Measurements from ENCODE around the gene ICAM3. TPM values are rescaled to one million over a fixed set of nuclear protein-coding genes. Genes with fewer than 3 reads are reported as not detected.
A peak's percentile ranks its signal among the peaks of the same experiment; 100 is the strongest.

The ICAM3 gene
- total RNA-seq, 1 donor from 2014 or later: 25.3 TPM

DNA sequence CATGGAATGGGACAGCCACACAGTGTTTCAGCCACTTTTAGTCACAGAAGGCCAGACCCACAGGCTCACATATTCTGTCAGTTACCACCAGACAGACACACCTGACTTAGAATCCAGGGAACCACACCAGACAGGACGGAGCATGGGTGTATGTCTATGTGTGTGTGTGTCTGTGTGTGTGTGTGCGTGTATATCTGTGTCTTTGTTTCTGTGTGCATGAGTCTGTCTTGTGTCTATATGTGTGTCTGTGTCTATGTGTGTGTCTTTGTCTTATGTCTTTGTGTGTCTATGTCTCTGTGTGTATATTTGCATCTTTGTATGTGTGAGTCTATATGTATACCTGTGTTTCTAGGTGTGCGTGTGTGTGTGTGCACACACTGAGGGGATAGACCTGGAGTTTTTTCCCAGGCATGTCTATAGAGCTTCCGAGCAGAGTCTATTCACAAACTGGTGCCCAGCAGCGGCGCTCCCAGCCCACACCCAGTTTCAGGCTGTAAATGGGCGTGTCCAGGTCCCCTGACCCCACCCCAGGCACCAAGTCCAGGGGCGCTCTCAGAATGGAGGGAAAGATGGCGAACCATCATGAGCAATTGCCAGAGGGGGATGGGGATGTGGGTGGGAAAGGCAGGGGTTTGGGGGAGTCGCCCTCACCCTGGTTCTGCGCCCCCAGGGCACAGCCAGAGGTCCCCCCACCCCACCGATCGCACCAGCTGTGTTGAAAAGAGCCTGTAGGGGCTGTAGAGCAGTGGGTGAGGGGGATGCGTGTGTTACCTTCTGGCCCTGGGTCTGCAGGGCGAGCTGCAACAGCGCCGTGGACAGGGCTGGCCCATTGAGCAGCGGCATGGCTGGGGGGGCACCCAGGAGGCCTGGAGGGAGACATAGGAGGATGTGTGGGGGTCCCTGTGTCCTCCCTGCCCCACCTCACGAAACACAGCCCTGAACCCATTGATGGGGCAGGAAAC, 17.3 kb downstream of the ICAM3 start:
- DNase-seq (no peak), ATAC-seq (no peak)
- intact Hi-C loops (cut with micrococcal nuclease): no loop called here

DNA sequence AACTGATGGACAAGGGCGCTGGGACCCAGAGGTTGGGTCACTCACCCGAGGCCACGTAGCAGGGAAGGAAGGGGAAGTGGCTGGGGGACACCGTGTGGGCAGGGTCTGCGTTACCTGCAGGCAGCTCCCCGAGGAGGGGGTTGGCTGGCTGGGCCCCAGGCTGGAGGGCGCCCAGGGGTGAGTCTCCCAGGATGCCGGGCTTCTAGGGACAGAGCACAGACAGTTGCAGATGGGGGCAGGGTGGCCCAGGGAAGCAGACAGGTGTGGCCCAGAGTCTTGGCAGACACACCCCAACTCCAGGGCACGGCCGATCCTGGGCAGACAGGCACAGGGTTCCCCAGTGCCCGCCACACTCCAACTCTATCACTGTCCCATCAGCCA, 18.0 kb downstream of the ICAM3 start:
- DNase-seq (no peak), ATAC-seq (no peak)
- intact Hi-C loops (cut with micrococcal nuclease): no loop called here

GRCh38 chr19:10320602-10321416, 18.6 kb downstream of the ICAM3 start:
- DNase-seq (no peak), ATAC-seq (no peak)
- intact Hi-C loops (cut with micrococcal nuclease): no loop called here

- no peak for ATAC-seq
- intact Hi-C loops (cut with micrococcal nuclease): no loop called here
- no peak for DNase-seq
Observed at GRCh38 chr19:10318807-10319682, 20.4 kb downstream of the ICAM3 start.

GRCh38 chr19:10317857-10318462, 21.5 kb downstream of the ICAM3 start:
- ATAC-seq (no peak), DNase-seq (no peak)
- intact Hi-C loops (cut with micrococcal nuclease): no loop called here

GRCh38 chr19:10317045-10317856, 22.2 kb downstream of the ICAM3 start:
- intact Hi-C loops (cut with micrococcal nuclease): no loop called here
- ATAC-seq (no peak), DNase-seq (no peak)

DNA sequence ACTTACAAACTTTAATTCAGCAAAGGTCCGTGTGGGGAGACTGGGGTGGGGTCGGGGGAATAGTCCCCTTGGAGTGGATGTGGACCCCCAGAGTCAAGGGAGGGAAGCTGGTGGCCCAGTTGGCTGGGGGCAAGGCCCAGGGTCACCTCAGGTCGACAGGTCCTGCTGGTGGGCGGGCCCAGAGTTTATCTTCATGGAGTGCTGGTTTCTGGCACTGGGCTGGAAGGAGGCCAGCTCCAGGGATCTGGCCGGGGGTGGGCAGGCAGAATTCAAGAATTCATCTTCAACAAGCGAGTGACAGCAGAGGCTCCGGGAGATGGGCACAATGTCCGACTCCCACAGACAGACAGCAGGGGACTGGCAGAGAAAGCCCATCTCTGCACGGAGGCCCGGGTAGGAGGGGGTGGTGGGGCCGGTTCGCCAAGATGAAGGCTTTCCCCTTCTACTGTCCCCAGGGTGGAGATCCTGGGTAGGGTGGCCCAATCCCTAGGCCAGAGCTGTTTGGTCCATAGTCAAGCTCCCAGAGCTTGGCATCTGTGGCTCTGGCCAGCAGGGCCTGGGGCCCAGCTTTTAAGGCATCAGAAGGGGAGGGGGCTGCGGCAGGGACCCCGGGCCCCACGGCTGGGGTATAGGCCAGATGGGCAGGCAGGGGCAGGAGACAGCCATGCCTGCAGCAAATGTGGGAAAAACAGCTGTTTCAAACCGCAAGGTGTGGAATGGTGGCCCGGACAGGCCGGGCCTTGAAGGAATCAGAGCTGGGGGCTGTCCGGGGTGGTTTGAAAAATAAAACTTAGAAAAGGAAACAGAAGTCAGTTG, 23.0 kb downstream of the ICAM3 start:
- DNase-seq: no peak
- intact Hi-C loops (cut with micrococcal nuclease): no loop called here
- peak; percentile 38 for ATAC-seq

- ATAC-seq: peak; percentile 93
- intact Hi-C loops (cut with micrococcal nuclease): no loop called here
- DNase-seq: peak; percentile 95
Observed at GRCh38 chr19:10315335-10316214, 23.8 kb downstream of the ICAM3 start, which contains the start of gene FDX2. FDX2 (minus strand) TSS chr19:10316015; CDS start chr19:10315996, 19 bp downstream.

- ATAC-seq: no peak
Observed at GRCh38 chr19:10309423-10309822, 30.0 kb downstream of the ICAM3 start, which contains the start of gene ZGLP1. ZGLP1 (minus strand) TSS chr19:10309815.

DNA sequence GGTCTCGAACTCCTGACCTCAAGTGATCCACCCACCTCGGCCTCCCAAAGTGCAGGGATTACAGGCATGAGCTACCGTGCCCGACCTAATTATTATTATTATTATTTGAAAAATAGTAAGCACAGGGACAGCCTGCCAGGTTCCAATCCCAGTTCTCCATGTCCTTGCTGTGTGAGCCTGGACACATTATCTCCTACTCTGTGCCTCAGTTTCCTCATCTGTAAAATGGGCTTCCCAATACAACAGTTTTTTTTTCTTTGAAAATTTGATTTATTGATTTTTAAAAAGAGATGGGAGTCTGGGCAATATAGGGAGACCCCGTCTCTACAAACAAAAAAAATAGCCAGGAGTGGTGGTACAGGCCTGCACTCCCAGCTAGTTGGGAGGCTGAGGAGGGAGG, 33.1 kb downstream of the ICAM3 start:
- ATAC-seq (no peak), DNase-seq (no peak)
- intact Hi-C loops (cut with micrococcal nuclease): no loop called here

More at GRCh38 chr19:10309423-10309822, 30.0 kb downstream of the ICAM3 start, which contains the start of gene ZGLP1:
- DNase-seq: no peak
- intact Hi-C loops (cut with micrococcal nuclease): no loop called here

DNA sequence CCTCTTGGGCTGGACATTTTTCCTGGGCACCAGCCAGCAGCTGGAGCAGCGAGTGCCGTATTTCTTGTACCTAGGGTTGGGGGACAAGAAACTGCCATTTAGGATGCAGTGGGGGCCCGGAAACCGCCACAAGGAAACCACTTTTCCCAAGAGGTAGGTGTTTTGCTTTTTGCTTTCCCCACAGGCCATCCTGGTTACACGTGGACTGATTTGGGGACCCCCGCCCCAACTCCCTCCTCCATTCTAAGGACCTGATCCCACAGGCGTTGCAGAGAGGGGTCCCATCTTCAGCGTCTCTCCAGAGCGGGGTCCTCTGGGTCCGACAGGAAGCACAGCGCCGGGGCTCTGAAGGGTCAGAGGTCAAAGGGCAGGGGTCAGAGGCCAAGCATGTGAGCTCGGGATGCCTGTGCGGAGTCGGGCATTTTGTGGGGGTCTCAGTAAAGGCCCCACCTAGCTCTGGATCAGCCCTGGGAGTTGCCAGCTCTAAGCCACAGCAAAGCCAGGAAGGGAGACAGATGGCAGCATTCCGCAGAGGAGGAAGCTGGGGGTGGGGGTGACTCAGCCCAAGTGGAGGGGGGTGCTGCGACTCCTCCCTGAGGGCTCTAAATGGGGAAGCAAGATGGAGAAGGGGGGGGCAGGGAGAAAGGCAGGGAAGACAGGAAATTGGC, 34.2 kb downstream of the ICAM3 start:
- peak; percentile 63 for ATAC-seq
- intact Hi-C loops (cut with micrococcal nuclease): no loop called here

GRCh38 chr19:10299545-10300458, 39.6 kb downstream of the ICAM3 start:
- intact Hi-C loops (cut with micrococcal nuclease): no loop called here
- no peak for DNase-seq
- ATAC-seq: peak; percentile 42

More for the DNA sequence above, 34.2 kb downstream of the ICAM3 start:
- no peak for DNase-seq

- intact Hi-C loops (cut with micrococcal nuclease): no loop called here
- ATAC-seq (no peak), DNase-seq (no peak)
Observed at GRCh38 chr19:10295847-10296591, 43.4 kb downstream of the ICAM3 start.

All from left ventricle myocardium superior (tissue), 1 donor.